K562 (cell line): ENCODE measurements around the gene ARL16. TPM values are rescaled to one million over a fixed set of nuclear protein-coding genes. Genes with fewer than 3 reads are reported as not detected.

Experiments used
- BDP1 ChIP-seq: IDR thresholded peaks from 3 replicates; pipeline ENCODE4 v1.6.1; 2011; ENCODE audit not compliant: insufficient read length, insufficient read depth
- C11orf30 ChIP-seq: fragments of 450-650 bp; IDR thresholded peaks from 2 replicates; pipeline ENCODE4 v1.6.1; 2016; ENCODE audit warnings: low read depth, mild to moderate bottlenecking
- CREB1 ChIP-seq, 2 experiments: sonication (generic) in 1 of 2; formaldehyde crosslinking in 1 of 2; IDR thresholded peaks; 2 replicates each; pipeline versions ENCODE4 v1.6.1 to v1.8.0; 2012 to 2022; ENCODE audit warnings: inconsistent platforms in 1 of 2, mild to moderate bottlenecking in 1 of 2, missing genetic modification reagents in 1 of 2, moderate library complexity in 1 of 2
- ELF4 ChIP-seq: fragments of 450-650 bp; formaldehyde crosslinking; IDR thresholded peaks from 2 replicates; pipeline ENCODE4 v1.4.0; 2022; ENCODE audit warnings: missing genetic modification characterization
- FOS ChIP-seq: IDR thresholded peaks from 3 replicates; pipeline ENCODE4 v1.6.1; 2011; ENCODE audit not compliant: insufficient read length; ENCODE audit errors: extremely low read depth
- GABPB1 ChIP-seq: sonication (generic); formaldehyde crosslinking; IDR thresholded peaks from 2 replicates; pipeline ENCODE4 v1.8.0; 2022; ENCODE audit warnings: mild to moderate bottlenecking, missing genetic modification reagents
- GATAD2B ChIP-seq: fragments of 450-650 bp; IDR thresholded peaks from 2 replicates; pipeline ENCODE4 v1.6.1; 2017; ENCODE audit warnings: mild to moderate bottlenecking, borderline replicate concordance
- MAFF ChIP-seq: IDR thresholded peaks from 2 replicates; pipeline ENCODE4 v1.6.1; 2012; ENCODE audit warnings: low read length, improper control_type of control experiment
- MED1 ChIP-seq: sonication (generic); formaldehyde crosslinking; IDR thresholded peaks from 2 replicates; pipeline ENCODE4 v1.8.1; 2023; ENCODE audit warnings: missing genetic modification reagents, borderline replicate concordance
- NONO ChIP-seq, 2 experiments: fragments of 200-400 bp in 1 of 2; fragments of 450-650 bp in 1 of 2; formaldehyde crosslinking in 1 of 2; IDR thresholded peaks; 2 replicates each; pipeline ENCODE4 v1.6.1; 2017; ENCODE audit warnings: low read depth in 2 of 2, mild to moderate bottlenecking in 2 of 2, moderate library complexity in 2 of 2, low read length in 1 of 2
- PHF8 ChIP-seq: fragments of 200-600 bp; sonication (generic); IDR thresholded peaks from 2 replicates; pipeline ENCODE4 v1.6.1; 2012; ENCODE audit warnings: mixed run types, mild to moderate bottlenecking, inconsistent platforms, low read length, moderate library complexity, borderline replicate concordance
- RB1 ChIP-seq: fragments of 450-650 bp; IDR thresholded peaks from 2 replicates; pipeline ENCODE4 v1.6.1; 2017; ENCODE audit warnings: low read depth, mild to moderate bottlenecking
- SAP30 ChIP-seq: fragments of 200-600 bp; sonication (generic); IDR thresholded peaks from 2 replicates; pipeline ENCODE4 v1.6.1; 2012; ENCODE audit warnings: borderline replicate concordance, low read depth, mild to moderate bottlenecking, moderate library complexity, low read length, control low read depth, inconsistent platforms; ENCODE audit not compliant: insufficient read depth, poor library complexity, severe bottlenecking
- SP1 ChIP-seq: sonication (generic); formaldehyde crosslinking; IDR thresholded peaks from 2 replicates; pipeline ENCODE4 v1.8.1; 2022; ENCODE audit warnings: mild to moderate bottlenecking, missing genetic modification reagents
- TCF7 ChIP-seq: sonication (generic); IDR thresholded peaks from 2 replicates; pipeline ENCODE4 v1.6.1; 2016; ENCODE audit warnings: antibody characterized with exemption, borderline replicate concordance
- TRIM24 ChIP-seq, 2 experiments: fragments of 450-650 bp; IDR thresholded peaks; 2 replicates each; pipeline ENCODE4 v1.6.1; 2016
- ZFX ChIP-seq: sonication (generic); formaldehyde crosslinking; IDR thresholded peaks from 2 replicates; pipeline ENCODE4 v1.8.0; 2022; ENCODE audit warnings: mild to moderate bottlenecking, missing genetic modification reagents, moderate library complexity
- ZNF551 ChIP-seq: fragments of 250-450 bp; sonication (Bioruptor Pico); IDR thresholded peaks from 2 replicates; pipeline ENCODE4 v1.5.0; 2021; ENCODE audit warnings: mild to moderate bottlenecking, moderate library complexity
- polyA plus RNA-seq, 8 experiments: library from polyadenylated mRNA; depleted of rRNA in 4 of 8; stranded (reverse) in 5 of 8; unstranded in 3 of 8; fragments of >200 nt; fragmentation: Nextera tagmentation in 2 of 8; fragmentation: Illumina TruSeq in 1 of 8; extraction: Ambion mirVana in 2 of 8; extraction: Trizol in 1 of 8; gene quantifications; 2 replicates each; pipeline versions ENCODE4 v1.2.1 to v1.2.3, GENCODE V29; 2011 to 2014; ENCODE audit warnings: inconsistent platforms in 1 of 8, missing spikeins in 1 of 8
- total RNA-seq, 7 experiments: library from RNA; depleted of rRNA in 6 of 7; stranded (reverse); fragments of >200 nt in 6 of 7; fragmentation: Illumina TruSeq in 2 of 7; extraction: Trizol in 2 of 7; gene quantifications; 2 replicates each; pipeline versions ENCODE4 v1.2.1 to v1.2.3, GENCODE V29; 2011 to 2021; ENCODE audit warnings: low replicate concordance in 1 of 7
- TF ChIP-seq, protein P1 (sequence below): IDR thresholded peaks from 3 replicates; pipeline ENCODE4 v1.6.1; 2011; ENCODE audit warnings: borderline replicate concordance, mild to moderate bottlenecking, moderate library complexity; ENCODE audit not compliant: insufficient read length; ENCODE audit errors: extremely low read depth
- TF ChIP-seq, protein P2 (sequence below): fragments of 250-450 bp; sonication (Bioruptor Pico); IDR thresholded peaks from 2 replicates; pipeline ENCODE4 v1.5.0; 2020; ENCODE audit warnings: mild to moderate bottlenecking, borderline replicate concordance
- TF ChIP-seq, protein P3 (sequence below): IDR thresholded peaks from 2 replicates; pipeline ENCODE4 v1.6.1; 2012; ENCODE audit warnings: low read depth, low read length, improper control_type of control experiment, borderline replicate concordance

ARL16 gene
- total and polyA plus RNA-seq, 9 of the 15 experiments (the other 6 are each of a cell fraction or from before 2014, with no cell fraction given) = 5.4 to 32.4 (median 22.6) TPM

DNA sequence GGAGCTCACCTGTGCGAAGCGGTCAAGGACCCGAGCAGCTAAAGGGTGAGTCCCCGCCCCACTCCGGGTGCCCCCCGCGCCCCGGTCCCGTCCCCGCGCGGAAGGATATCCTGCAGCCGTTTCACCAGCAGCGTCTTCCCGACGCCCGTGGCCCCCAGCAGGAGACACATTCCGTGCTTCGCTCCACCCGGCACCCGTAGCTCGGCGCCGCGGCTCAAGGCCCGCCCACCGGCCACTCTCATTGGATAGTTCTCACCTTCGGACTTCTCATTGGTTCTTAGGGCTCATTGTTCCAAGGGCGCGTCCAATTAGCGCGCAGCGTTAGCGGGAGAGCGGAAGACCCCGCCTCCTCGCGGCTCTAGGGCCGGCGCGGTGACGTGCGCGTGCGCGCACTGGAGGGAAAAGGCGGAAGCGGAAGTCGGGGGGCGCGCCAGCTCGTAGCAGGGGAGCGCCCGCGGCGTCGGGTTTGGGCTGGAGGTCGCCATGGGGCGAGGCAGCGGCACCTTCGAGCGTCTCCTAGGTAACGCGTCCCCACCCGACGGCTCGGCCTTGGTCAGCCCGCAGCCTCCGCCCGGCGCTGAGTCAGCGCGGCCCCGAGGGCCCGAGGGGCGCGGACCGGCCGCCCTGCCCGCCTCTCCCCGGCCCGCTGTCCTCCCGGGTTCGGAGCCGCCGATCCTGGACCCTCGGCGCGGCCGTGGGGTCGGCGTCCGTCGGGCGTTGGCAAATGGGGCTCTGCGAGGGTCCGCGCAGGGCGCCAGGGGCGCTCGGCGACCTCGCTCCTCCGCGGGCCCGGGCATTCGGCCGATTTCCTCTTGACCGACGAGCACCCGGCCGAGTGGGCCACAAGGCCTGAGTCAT lies at the start of gene ARL16, which contains the start of gene HGS (continued):
- TF ChIP-seq, protein P1, sequence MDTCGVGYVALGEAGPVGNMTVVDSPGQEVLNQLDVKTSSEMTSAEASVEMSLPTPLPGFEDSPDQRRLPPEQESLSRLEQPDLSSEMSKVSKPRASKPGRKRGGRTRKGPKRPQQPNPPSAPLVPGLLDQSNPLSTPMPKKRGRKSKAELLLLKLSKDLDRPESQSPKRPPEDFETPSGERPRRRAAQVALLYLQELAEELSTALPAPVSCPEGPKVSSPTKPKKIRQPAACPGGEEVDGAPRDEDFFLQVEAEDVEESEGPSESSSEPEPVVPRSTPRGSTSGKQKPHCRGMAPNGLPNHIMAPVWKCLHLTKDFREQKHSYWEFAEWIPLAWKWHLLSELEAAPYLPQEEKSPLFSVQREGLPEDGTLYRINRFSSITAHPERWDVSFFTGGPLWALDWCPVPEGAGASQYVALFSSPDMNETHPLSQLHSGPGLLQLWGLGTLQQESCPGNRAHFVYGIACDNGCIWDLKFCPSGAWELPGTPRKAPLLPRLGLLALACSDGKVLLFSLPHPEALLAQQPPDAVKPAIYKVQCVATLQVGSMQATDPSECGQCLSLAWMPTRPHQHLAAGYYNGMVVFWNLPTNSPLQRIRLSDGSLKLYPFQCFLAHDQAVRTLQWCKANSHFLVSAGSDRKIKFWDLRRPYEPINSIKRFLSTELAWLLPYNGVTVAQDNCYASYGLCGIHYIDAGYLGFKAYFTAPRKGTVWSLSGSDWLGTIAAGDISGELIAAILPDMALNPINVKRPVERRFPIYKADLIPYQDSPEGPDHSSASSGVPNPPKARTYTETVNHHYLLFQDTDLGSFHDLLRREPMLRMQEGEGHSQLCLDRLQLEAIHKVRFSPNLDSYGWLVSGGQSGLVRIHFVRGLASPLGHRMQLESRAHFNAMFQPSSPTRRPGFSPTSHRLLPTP = no peak
- peak in 1 of 2 experiments; percentile 49; a peak in 1 of 4 replicates for TF ChIP-seq TRIM24 (IDR thresholded peaks at IDR 0.05)
- TF ChIP-seq GATAD2B = peak; percentile 83; the same call in 1 of the 2 replicates
- peak; percentile 91 for TF ChIP-seq SP1 (CRISPR knock-in tag)
- no peak for TF ChIP-seq MED1 (CRISPR knock-in tag)
- TF ChIP-seq, protein P2, sequence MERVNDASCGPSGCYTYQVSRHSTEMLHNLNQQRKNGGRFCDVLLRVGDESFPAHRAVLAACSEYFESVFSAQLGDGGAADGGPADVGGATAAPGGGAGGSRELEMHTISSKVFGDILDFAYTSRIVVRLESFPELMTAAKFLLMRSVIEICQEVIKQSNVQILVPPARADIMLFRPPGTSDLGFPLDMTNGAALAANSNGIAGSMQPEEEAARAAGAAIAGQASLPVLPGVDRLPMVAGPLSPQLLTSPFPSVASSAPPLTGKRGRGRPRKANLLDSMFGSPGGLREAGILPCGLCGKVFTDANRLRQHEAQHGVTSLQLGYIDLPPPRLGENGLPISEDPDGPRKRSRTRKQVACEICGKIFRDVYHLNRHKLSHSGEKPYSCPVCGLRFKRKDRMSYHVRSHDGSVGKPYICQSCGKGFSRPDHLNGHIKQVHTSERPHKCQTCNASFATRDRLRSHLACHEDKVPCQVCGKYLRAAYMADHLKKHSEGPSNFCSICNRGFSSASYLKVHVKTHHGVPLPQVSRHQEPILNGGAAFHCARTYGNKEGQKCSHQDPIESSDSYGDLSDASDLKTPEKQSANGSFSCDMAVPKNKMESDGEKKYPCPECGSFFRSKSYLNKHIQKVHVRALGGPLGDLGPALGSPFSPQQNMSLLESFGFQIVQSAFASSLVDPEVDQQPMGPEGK (CRISPR knock-in tag) = no peak
- peak; percentile 88 for TF ChIP-seq C11orf30
- peak; percentile 98 for TF ChIP-seq FOS
- no peak for TF ChIP-seq MAFF
- no peak for TF ChIP-seq ZNF551 (CRISPR knock-in tag)
- peak; percentile 92 for TF ChIP-seq GABPB1 (CRISPR knock-in tag)
- peak; percentile 77; the same call in 1 of the 2 replicates for TF ChIP-seq PHF8
- no peak for TF ChIP-seq BDP1
- TF ChIP-seq NONO (IDR thresholded peaks at IDR 0.05; ENCODE audit: low read depth in 2 of 2, low read length in 1 of 2) = peak in 1 of 2 experiments; percentile 61; a peak in 1 of 4 replicates
- peak; percentile 74 for TF ChIP-seq RB1
- peak; percentile 85 for TF ChIP-seq SAP30
- TF ChIP-seq, protein P3, sequence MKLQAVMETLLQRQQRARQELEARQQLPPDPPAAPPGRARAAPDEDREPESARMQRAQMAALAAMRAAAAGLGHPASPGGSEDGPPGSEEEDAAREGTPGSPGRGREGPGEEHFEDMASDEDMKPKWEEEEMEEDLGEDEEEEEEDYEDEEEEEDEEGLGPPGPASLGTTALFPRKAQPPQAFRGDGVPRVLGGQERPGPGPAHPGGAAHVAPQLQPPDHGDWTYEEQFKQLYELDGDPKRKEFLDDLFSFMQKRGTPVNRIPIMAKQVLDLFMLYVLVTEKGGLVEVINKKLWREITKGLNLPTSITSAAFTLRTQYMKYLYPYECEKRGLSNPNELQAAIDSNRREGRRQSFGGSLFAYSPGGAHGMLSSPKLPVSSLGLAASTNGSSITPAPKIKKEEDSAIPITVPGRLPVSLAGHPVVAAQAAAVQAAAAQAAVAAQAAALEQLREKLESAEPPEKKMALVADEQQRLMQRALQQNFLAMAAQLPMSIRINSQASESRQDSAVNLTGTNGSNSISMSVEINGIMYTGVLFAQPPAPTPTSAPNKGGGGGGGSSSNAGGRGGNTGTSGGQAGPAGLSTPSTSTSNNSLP = no peak
- TF ChIP-seq ZFX = peak; percentile 57
- no peak for TF ChIP-seq TCF7
- TF ChIP-seq ELF4 (CRISPR knock-in tag) = no peak
- peak; percentile 63 for TF ChIP-seq CREB1 (IDR thresholded peaks at IDR 0.05)
- peak; percentile 81 for TF ChIP-seq CREB1 (CRISPR knock-in tag; IDR thresholded peaks at IDR 0.05)
